ENCODE data around the gene WHRN. TPM values are rescaled to one million over a fixed set of nuclear protein-coding genes. Genes with fewer than 3 reads are reported as not detected.

WHRN gene
- total and polyA plus RNA-seq, 2 of the 8 experiments (the other 6 are each of a cell fraction or from before 2014, with no cell fraction given): 4.4 to 7.7 TPM

- TF ChIP-seq CTCF (IDR thresholded peaks at IDR 0.05; ENCODE audit: control extremely low read depth in 1 of 3, insufficient read depth in 1 of 3, low read depth in 1 of 3, low read length in 3 of 3) (peak; percentile 70 to 86 (median 81)), NANOG (IDR thresholded peaks at IDR 0.05; ENCODE audit: insufficient read depth, low read depth, low read length, poor library complexity, severe bottlenecking) (no peak), NRF1 (IDR thresholded peaks at IDR 0.05; ENCODE audit: low read depth, low read length) (no peak), ZNF274 (IDR thresholded peaks at IDR 0.05; ENCODE audit: borderline replicate concordance, extremely low read depth, low read length) (no peak), YY1 (IDR thresholded peaks at IDR 0.05; ENCODE audit: low read depth, low read length) (no peak), CBX5 (IDR thresholded peaks at IDR 0.05; ENCODE audit: low read depth, low read length) (no peak), KDM4A (IDR thresholded peaks at IDR 0.05; ENCODE audit: low read depth, low read length, severe bottlenecking) (no peak), RBBP5 (IDR thresholded peaks at IDR 0.05; ENCODE audit: borderline replicate concordance, low read depth, low read length) (no peak), USF2 (IDR thresholded peaks at IDR 0.05; ENCODE audit: low read length) (no peak), TCF12 (IDR thresholded peaks at IDR 0.05; ENCODE audit: low read depth, low read length) (no peak), KDM5A (IDR thresholded peaks at IDR 0.05; ENCODE audit: low read length) (no peak), PHF8 (conservative IDR thresholded peaks at IDR 0.05; ENCODE audit: low read depth, low read length) (no peak), RAD21 (IDR thresholded peaks at IDR 0.05 in 1 of 2, conservative IDR thresholded peaks at IDR 0.05 in 1 of 2; ENCODE audit: low read depth in 2 of 2, low read length in 2 of 2) (peak; percentile 83 to 86)
Observed at GRCh38 chr9:114487607-114488300, 17.5 kb downstream of the WHRN start (continued).

Data from H1 (cell line).